HepG2 (cell line): Measurements from ENCODE around the gene IQCN. TPM values are rescaled to one million over a fixed set of nuclear protein-coding genes. Genes with fewer than 3 reads are reported as not detected.

ENCODE experiments used
- ADNP ChIP-seq: sonication (generic); formaldehyde crosslinking; IDR thresholded peaks from 2 replicates; pipeline ENCODE4 v1.4.0; 2020; ENCODE audit warnings: missing genetic modification reagents
- AGO2 ChIP-seq: fragments of 200-400 bp; formaldehyde crosslinking; optimal IDR thresholded peaks from 2 replicates; pipeline ENCODE3; 2017; ENCODE audit warnings: mild to moderate bottlenecking, low read depth, low read length, moderate library complexity
- CEBPG ChIP-seq: IDR thresholded peaks from 2 replicates; pipeline ENCODE4 v1.6.1; 2016
- EZH2 ChIP-seq: conservative IDR thresholded peaks from 2 replicates; pipeline ENCODE4 v1.6.1; 2012; ENCODE audit warnings: mild to moderate bottlenecking, low read depth, low read length, moderate library complexity
- LCORL ChIP-seq, 2 experiments: fragments of 450-650 bp in 1 of 2; sonication (generic) in 1 of 2; formaldehyde crosslinking in 1 of 2; IDR thresholded peaks; 2 replicates each; pipeline versions ENCODE4 v1.5.0 to v1.6.1; 2017 to 2020; ENCODE audit warnings: antibody characterized with exemption in 1 of 2, missing genetic modification reagents in 1 of 2
- NR2F2 ChIP-seq: IDR thresholded peaks from 2 replicates; pipeline ENCODE4 v1.6.1; 2012; ENCODE audit warnings: low read depth, inconsistent platforms, borderline replicate concordance
- SNAI1 ChIP-seq: sonication (generic); formaldehyde crosslinking; IDR thresholded peaks from 2 replicates; pipeline ENCODE4 v1.5.0; 2020; ENCODE audit warnings: mild to moderate bottlenecking, missing genetic modification reagents, borderline replicate concordance
- SPEN ChIP-seq: sonication (generic); formaldehyde crosslinking; IDR thresholded peaks from 2 replicates; pipeline ENCODE4 v1.5.1; 2020; ENCODE audit warnings: low read depth, mild to moderate bottlenecking, missing genetic modification reagents
- TP53 ChIP-seq: sonication (generic); formaldehyde crosslinking; conservative IDR thresholded peaks from 2 replicates; pipeline ENCODE4 v1.4.0; 2020; ENCODE audit warnings: missing genetic modification reagents
- ZNF207 ChIP-seq: fragments of 450-650 bp; IDR thresholded peaks from 2 replicates; pipeline ENCODE4 v1.6.1; 2016; ENCODE audit warnings: antibody characterized with exemption, borderline replicate concordance
- ZNF879 ChIP-seq: sonication (generic); formaldehyde crosslinking; IDR thresholded peaks from 2 replicates; pipeline ENCODE4 v1.8.1; 2023; ENCODE audit warnings: missing genetic modification reagents
- polyA plus RNA-seq, 8 experiments: library from polyadenylated mRNA; depleted of rRNA in 3 of 8; stranded (reverse) in 7 of 8; unstranded in 1 of 8; fragments of >200 nt; fragmentation: Illumina TruSeq in 4 of 8; extraction: Trizol in 4 of 8; gene quantifications; 2 replicates each; pipeline versions ENCODE4 v1.2.1 to v1.2.3, GENCODE V29; 2011 to 2016; ENCODE audit warnings: low read depth in 4 of 8, missing spikeins in 1 of 8, mixed read lengths in 1 of 8; ENCODE audit not compliant: insufficient read depth in 1 of 8
- total RNA-seq, 5 experiments: library from RNA; depleted of rRNA; stranded (reverse); fragments of >200 nt; fragmentation: Illumina TruSeq; extraction: Trizol; gene quantifications; 2 replicates each; pipeline ENCODE4 v1.2.3, GENCODE V29; 2016; ENCODE audit warnings: low read depth in 1 of 5
- TF ChIP-seq, protein P1 (sequence below): sonication (generic); formaldehyde crosslinking; IDR thresholded peaks from 2 replicates; pipeline ENCODE4 v1.4.0; 2020; ENCODE audit warnings: mild to moderate bottlenecking, missing genetic modification reagents
- TF ChIP-seq, protein P2 (sequence below): sonication (generic); formaldehyde crosslinking; IDR thresholded peaks from 2 replicates; pipeline ENCODE4 v1.5.1; 2020; ENCODE audit warnings: missing genetic modification reagents, mild to moderate bottlenecking, borderline replicate concordance
- TF ChIP-seq, protein P3 (sequence below): sonication (generic); formaldehyde crosslinking; IDR thresholded peaks from 2 replicates; pipeline ENCODE4 v1.4.0; 2020; ENCODE audit warnings: missing genetic modification reagents, low read depth, mild to moderate bottlenecking, borderline replicate concordance
- TF ChIP-seq, protein P4 (sequence below): sonication (generic); formaldehyde crosslinking; IDR thresholded peaks from 2 replicates; pipeline ENCODE4 v1.5.1; 2020; ENCODE audit warnings: mild to moderate bottlenecking, missing genetic modification reagents, moderate library complexity
- TF ChIP-seq, protein P5 (sequence below): sonication (generic); formaldehyde crosslinking; IDR thresholded peaks from 2 replicates; pipeline ENCODE4 v1.8.1; 2023; ENCODE audit warnings: mild to moderate bottlenecking, missing genetic modification reagents
- TF ChIP-seq, protein P6 (sequence below): sonication (generic); formaldehyde crosslinking; IDR thresholded peaks from 2 replicates; pipeline ENCODE4 v1.5.0; 2020; ENCODE audit warnings: missing genetic modification reagents
- TF ChIP-seq, protein P7 (sequence below): sonication (generic); formaldehyde crosslinking; IDR thresholded peaks from 2 replicates; pipeline ENCODE4 v1.8.0; 2022; ENCODE audit warnings: missing genetic modification reagents, mild to moderate bottlenecking, inconsistent platforms, borderline replicate concordance

The IQCN gene
- total and polyA plus RNA-seq, 2 of the 13 experiments (the other 11 are each of a cell fraction or from before 2014, with no cell fraction given): 0.04 to 0.18 TPM

DNA sequence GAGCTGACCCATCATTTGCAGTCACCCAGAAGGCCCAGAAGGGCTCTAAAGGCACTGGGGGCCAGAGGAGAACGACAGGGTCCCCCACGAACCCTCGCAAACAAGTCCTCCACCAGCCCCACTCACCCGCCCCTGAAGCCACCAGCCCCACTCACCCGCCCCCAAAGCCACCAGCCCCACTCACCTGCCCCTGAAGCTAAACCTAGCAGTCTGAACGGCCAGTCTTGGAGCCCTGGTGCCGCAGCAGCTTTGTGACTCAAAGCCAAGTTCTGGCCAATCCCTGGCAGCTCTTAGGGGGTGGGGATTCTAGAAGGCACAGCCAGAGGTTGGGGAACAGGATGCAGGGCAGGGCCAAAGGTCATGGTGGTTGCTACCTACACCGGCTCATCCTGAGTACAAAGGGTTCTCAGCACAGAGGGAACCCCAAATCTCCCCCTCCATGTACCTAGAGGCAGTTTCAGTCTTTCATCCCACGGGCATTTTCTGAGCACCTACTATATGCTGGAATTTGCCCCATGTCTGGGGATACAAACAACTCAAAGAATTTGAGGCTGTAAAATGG is at the start of gene IQCN (continued):
- TF ChIP-seq AGO2: no peak
- TF ChIP-seq, protein P1, sequence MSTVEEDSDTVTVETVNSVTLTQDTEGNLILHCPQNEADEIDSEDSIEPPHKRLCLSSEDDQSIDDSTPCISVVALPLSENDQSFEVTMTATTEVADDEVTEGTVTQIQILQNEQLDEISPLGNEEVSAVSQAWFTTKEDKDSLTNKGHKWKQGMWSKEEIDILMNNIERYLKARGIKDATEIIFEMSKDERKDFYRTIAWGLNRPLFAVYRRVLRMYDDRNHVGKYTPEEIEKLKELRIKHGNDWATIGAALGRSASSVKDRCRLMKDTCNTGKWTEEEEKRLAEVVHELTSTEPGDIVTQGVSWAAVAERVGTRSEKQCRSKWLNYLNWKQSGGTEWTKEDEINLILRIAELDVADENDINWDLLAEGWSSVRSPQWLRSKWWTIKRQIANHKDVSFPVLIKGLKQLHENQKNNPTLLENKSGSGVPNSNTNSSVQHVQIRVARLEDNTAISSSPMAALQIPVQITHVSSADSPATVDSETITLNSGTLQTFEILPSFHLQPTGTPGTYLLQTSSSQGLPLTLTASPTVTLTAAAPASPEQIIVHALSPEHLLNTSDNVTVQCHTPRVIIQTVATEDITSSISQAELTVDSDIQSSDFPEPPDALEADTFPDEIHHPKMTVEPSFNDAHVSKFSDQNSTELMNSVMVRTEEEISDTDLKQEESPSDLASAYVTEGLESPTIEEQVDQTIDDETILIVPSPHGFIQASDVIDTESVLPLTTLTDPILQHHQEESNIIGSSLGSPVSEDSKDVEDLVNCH: no peak
- TF ChIP-seq, protein P2, sequence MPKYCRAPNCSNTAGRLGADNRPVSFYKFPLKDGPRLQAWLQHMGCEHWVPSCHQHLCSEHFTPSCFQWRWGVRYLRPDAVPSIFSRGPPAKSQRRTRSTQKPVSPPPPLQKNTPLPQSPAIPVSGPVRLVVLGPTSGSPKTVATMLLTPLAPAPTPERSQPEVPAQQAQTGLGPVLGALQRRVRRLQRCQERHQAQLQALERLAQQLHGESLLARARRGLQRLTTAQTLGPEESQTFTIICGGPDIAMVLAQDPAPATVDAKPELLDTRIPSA (CRISPR knock-in tag): no peak
- TF ChIP-seq, protein P3, sequence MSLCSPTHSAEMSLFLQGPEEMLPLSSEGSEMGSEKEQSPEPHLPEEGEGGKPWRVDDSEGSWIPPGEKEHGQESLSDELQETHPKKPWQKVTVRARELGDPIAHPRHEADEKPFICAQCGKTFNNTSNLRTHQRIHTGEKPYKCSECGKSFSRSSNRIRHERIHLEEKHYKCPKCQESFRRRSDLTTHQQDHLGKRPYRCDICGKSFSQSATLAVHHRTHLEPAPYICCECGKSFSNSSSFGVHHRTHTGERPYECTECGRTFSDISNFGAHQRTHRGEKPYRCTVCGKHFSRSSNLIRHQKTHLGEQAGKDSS: no peak
- TF ChIP-seq LCORL (IDR thresholded peaks at IDR 0.05): no peak
- TF ChIP-seq LCORL (CRISPR knock-in tag; IDR thresholded peaks at IDR 0.05): no peak
- no peak for TF ChIP-seq SPEN (CRISPR knock-in tag)
- no peak for TF ChIP-seq EZH2
- TF ChIP-seq TP53 (CRISPR knock-in tag): no peak
- TF ChIP-seq NR2F2: no peak
- TF ChIP-seq SNAI1 (CRISPR knock-in tag): no peak
- TF ChIP-seq, protein P4, sequence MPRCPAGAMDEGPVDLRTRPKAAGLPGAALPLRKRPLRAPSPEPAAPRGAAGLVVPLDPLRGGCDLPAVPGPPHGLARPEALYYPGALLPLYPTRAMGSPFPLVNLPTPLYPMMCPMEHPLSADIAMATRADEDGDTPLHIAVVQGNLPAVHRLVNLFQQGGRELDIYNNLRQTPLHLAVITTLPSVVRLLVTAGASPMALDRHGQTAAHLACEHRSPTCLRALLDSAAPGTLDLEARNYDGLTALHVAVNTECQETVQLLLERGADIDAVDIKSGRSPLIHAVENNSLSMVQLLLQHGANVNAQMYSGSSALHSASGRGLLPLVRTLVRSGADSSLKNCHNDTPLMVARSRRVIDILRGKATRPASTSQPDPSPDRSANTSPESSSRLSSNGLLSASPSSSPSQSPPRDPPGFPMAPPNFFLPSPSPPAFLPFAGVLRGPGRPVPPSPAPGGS: no peak
- no peak for TF ChIP-seq ZNF207
- no peak for TF ChIP-seq ZNF879 (CRISPR knock-in tag)
- TF ChIP-seq, protein P5, sequence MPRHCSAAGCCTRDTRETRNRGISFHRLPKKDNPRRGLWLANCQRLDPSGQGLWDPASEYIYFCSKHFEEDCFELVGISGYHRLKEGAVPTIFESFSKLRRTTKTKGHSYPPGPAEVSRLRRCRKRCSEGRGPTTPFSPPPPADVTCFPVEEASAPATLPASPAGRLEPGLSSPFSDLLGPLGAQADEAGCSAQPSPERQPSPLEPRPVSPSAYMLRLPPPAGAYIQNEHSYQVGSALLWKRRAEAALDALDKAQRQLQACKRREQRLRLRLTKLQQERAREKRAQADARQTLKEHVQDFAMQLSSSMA (CRISPR knock-in tag): no peak
- no peak for TF ChIP-seq ADNP
- TF ChIP-seq, protein P6, sequence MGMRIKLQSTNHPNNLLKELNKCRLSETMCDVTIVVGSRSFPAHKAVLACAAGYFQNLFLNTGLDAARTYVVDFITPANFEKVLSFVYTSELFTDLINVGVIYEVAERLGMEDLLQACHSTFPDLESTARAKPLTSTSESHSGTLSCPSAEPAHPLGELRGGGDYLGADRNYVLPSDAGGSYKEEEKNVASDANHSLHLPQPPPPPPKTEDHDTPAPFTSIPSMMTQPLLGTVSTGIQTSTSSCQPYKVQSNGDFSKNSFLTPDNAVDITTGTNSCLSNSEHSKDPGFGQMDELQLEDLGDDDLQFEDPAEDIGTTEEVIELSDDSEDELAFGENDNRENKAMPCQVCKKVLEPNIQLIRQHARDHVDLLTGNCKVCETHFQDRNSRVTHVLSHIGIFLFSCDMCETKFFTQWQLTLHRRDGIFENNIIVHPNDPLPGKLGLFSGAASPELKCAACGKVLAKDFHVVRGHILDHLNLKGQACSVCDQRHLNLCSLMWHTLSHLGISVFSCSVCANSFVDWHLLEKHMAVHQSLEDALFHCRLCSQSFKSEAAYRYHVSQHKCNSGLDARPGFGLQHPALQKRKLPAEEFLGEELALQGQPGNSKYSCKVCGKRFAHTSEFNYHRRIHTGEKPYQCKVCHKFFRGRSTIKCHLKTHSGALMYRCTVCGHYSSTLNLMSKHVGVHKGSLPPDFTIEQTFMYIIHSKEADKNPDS: no peak
- TF ChIP-seq, protein P7, sequence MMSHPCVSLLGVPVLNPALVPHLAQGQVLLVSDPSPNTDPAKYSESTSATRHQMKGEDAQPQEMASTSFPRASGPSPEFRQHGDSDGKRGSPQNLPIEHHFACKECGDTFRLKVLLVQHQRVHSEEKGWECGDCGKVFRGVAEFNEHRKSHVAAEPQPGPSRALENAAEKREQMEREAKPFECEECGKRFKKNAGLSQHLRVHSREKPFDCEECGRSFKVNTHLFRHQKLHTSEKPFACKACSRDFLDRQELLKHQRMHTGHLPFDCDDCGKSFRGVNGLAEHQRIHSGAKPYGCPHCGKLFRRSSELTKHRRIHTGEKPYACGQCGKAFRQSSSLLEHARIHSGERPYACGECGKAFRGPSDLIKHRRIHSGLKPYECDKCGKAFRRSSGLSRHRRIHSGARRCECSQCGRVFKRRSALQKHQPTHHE: no peak
- TF ChIP-seq CEBPG (CRISPR knock-in tag): no peak
